ENCODE results near the gene SAPCD2. TPM values are rescaled to one million over a fixed set of nuclear protein-coding genes. Genes with fewer than 3 reads are reported as not detected.

Gene SAPCD2
- total RNA-seq, 1 experiment from 2014 or later, result 69.8 TPM

DNA sequence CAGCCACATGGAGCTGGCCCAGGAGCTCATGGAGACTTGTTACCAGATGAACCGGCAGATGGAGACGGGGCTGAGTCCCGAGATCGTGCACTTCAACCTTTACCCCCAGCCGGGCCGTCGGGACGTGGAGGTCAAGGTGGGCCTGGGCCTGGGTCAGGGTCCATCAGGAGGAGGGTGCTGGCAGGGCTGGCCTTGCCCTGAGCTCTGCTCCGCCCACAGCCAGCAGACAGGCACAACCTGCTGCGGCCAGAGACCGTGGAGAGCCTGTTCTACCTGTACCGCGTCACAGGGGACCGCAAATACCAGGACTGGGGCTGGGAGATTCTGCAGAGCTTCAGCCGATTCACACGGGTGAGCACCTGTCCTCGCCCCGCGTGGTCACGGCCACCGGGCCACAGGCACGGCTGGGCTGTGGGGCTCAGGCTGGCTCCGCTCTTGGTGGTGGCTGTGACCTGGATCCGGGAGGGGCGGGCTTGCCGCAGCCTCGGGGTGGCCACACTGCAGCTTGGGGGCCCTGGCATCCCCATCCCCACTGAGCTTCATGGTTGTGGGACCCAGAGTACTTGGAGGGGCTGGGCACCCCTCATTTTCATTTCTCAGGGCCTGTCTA lies 37.1 kb upstream of the SAPCD2 start:
- no peak for DNase-seq (ENCODE audit: low read depth)

DNA sequence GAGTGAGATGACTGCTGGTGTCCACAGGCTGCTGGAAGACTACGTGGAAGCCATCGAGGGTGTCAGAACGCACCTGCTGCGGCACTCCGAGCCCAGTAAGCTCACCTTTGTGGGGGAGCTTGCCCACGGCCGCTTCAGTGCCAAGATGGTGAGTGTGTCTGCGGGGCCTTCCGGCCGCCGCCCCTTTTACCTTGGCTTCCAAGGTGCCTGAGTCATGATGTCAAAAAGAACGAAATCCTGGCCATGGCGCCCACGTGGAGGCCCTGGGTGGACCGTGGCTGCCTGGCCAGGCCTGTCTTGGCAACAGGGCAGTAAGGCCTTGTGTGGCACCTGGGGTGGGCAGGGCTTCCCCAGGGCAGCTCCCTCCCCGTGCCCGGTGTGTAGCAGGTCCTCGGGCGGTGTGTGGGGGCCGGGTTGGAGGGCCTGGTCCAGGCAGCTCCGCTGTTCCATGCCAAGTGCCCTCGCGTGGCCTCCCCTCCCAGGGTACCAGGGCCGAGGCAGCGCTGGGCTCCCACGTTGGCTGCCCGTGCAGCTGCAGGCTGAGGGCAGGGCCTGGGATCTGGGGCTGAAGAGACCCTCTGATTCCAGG lies 36.4 kb upstream of the SAPCD2 start:
- DNase-seq (ENCODE audit: low read depth), result no peak

DNA sequence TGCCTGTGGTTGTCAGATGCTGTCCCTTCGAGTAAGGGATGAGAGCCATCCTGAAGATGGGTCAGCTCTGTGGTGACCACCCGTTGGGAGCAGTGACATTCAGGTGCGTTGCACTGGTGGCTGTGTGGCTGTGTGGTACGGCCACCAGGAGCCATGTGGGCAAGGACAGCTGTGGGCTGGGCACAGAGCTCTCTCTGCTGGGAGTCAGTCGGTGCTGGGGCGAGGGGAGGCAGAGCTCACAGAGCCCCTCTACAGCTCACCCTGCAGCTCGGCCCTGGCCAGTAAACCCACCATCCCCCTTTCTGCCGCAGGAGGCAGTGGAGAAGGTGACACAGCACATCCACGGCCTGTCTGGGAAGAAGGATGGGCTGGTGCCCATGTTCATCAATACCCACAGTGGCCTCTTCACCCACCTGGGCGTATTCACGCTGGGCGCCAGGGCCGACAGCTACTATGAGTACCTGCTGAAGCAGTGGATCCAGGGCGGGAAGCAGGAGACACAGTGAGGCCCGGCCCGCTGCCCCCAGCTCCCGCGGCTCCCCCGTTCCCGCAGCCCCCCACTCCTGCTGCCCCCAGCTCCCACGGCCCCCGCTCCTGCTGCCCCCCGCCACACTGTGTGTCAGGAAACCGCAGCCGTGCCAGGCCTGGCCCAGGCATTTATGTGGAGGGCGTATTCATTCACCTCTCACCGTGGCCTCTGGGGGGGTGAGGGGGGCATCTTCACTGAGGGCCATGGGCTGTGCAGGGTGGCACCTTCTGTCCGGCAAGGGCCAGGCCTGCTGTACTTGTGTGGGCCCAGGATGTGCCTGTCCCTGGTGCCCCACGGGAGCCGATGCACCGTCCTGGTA lies 35.7 kb upstream of the SAPCD2 start:
- DNase-seq (ENCODE audit: low read depth), result no peak

GRCh38 chr9:137103206-137103999 lies 33.0 kb upstream of the SAPCD2 start:
- DNase-seq (ENCODE audit: low read depth), result no peak

DNA sequence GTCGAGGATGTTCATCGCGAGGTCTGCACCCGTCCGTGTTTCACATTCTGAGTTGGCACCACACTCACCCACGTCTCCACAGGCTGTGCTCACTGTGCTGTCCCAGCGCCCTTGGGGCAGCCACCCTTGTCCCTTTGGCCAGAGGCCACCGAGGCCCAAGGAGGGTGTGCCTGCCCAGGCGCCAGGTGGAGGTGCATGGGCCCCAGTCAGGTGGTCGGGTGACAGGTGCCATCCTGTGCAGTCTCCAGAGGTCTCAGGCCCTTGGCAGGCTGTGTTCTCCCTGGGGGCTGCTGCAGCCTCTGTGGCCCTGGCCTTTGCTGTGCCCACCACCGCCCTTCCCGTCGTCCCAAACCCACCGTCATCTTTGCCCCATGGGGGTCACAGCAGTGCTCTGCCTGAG lies 28.9 kb upstream of the SAPCD2 start:
- DNase-seq (ENCODE audit: low read depth), result no peak

DNA sequence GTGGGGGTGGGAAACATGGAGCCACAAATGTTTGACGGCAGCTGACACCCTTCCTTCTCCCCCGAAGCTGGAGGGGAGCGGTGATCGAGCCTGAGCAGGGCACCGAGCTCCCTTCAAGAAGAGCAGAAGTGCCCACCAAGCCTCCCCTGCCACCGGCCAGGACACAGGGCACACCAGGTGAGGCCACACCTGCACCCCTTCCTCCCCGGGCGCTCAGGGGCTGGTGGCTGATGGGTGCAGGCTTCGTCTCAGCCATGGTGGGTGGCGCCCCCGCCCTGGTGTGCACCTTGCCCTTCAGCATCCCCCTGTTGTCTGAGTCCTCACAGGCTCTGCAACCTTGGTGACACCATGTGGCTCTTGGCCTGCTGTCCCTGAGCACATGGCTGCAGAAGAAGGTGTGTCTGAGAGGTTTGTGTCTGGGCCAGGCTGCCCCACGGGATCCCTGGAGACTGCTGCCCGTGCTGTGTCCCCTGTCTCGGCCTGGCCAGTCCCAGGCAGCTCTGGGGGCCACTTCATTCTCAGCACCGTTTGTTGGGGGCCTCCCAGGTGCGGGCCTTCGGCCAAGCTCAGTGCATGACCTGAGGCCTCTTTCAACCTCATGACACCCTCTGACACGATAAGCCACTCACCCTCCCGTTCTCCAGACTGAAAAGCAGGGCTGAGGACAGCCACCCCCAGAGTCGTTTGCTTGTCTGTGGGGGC lies 27.6 kb upstream of the SAPCD2 start:
- no peak for DNase-seq (ENCODE audit: low read depth)

- DNase-seq (ENCODE audit: low read depth), result no peak
These were observed 26.6 kb upstream of the SAPCD2 start for GRCh38 chr9:137096785-137097546.

DNA sequence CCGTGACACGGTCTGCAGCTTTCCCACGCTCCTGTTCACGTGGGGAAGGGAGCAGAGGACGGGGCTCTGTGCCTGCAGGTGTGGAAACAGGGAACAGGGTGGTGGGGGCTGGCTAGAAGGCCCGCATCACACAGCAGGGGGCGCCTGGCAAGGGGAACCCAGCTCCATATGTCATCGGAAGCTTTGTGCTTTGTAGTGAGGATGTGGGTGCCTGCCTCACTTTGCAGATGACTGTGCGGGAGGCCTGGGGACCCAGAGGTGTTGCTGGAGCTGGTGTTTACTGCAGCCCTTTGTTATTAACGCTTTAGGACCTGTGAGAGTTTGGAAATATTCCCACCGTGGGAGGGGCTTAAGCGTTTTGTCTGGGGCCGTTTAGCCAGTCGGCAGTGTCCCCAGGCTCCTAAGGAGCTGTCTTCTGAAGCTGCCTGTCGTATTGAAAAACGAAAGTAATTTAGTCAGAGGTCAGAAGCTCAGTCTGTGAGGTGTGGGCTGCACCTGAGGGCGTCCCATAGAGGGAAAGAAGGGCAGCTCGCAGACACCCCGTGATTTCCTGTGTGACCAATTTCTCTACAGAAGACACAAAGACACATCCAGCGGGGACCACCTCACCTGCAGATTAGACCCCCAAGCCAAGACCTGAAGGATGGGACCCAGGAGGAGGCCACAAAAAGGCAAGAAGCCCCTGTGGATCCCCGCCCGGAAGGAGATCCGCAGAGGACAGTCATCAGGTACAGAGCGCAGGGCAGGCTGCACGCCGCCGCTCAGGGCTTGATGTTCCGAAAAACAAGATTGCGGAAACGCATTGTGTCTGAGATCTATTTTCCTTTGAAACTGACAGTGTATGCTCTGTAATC lies 25.5 kb upstream of the SAPCD2 start:
- DNase-seq (ENCODE audit: low read depth), result no peak

DNA sequence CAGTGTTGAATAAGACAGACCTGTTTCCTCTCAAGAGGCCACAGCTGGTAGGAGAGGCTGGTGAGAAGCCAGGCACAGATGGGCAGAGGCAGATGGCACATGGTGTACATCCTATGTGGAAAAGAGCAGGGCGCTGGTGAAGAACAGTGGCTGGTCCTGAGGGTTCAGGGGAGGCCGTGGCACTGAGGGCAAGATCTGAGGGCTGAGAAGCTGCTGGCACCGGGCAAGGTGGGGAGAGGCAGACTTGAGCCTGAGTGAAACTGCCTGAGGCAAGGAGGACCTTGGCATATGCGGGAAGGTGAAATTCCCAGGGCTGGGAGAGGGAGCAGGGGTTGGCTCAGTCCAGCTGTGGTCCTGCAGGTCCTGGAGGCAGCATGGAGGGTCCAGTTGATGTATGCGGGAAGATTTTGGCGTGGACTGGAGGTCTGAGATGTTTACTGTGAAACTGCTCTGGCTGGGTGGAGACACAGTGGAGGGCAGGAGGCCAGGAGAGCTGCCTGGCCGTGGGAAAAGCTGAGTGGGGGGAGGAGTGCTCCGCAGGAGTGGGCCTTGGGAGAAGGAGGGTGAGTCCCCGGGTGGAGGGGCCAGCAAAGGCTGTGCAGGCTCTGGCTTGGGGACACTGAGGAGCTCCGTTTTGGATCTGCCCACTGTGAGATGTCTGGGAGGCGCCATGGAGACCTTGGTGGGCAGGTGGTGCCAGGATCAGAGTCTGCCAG lies 19.0 kb upstream of the SAPCD2 start:
- no peak for DNase-seq (ENCODE audit: low read depth)

- DNase-seq (ENCODE audit: low read depth), result no peak
These were observed 17.8 kb upstream of the SAPCD2 start for GRCh38 chr9:137088121-137088520.

DNA sequence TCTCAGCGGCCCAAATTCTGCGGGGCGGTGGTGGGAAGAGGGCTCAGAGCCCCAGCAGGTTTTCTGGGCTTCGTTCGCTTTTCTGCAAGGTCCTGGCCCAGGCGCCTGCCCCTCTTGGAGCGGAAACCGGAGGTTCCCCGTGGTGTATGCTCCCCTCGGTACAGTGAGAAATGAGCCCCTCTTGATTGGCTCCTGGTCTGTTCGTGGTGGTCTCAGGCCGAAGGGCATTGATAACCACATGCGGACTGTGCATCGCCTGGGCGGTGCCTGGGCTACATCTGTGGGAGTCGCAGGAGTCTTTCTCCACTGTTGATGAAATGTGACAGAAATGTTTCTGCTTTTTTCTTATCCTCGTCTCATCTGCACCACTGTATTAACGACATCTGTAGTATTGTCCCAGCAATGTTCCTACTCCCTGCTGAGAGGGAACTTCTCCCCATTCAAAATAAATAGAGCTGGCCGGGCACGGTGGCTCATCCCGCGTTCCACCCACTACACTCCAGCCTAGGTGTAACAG lies 17.1 kb upstream of the SAPCD2 start:
- no peak for DNase-seq (ENCODE audit: low read depth)

GRCh38 chr9:137086531-137087408 lies 16.4 kb upstream of the SAPCD2 start, which contains the start of gene MAN1B1:
TSS of gene MAN1B1 (plus strand) at chr9:137086985. CDS start at chr9:137087000, 15 bp downstream.
- peak; percentile 100 for DNase-seq (ENCODE audit: low read depth)

GRCh38 chr9:137085920-137086530 lies 15.7 kb upstream of the SAPCD2 start:
- peak; percentile 62 for DNase-seq (ENCODE audit: low read depth)

DNA sequence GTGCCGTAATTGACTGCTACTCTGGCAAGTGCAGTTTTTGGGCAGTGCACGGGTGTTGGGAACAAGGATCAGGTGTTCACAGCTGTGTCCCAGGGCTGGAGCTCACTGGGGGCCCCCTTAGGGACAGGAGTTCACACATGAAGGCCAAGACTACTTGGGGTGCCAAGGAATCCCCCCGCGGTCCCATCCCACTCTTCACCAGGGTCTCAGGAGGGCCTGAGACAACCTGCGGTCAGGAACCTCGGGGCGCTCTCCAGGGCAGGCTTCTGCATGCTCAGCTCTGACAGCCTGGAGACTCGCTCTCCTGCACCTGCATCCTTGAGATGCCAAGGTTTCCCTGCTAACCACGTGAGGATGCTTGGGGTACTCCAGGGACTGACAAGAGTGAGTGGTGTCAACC lies 14.2 kb upstream of the SAPCD2 start:
- DNase-seq (ENCODE audit: low read depth), result no peak

- peak; percentile 99 for DNase-seq (ENCODE audit: low read depth)
These were observed 13.1 kb upstream of the SAPCD2 start for GRCh38 chr9:137083394-137084004.

DNA sequence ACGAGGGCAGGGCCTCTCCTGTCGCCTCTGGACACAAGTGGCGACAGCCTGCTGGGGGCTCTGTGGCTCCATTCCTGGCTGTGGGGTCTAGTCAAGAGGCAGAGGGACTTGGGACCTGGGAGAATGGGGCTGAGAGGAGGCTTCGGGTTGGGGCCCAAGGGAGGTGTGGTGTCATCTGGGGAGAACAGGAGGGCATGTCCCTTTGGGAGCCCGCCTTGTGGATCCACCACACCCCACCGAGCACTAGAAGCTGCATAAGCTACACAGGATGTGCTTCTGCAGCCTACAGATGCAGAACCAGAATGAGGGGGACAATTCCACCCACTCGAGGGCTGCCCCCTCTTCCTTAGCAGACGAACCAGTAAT lies 12.6 kb upstream of the SAPCD2 start:
- DNase-seq (ENCODE audit: low read depth), result no peak

All from Daoy (cell line).